Tibial artery (tissue), 4 donors: ENCODE measurements around the gene MARVELD1.

Experiments
- DNase-seq, 2 donors: peaks; one replicate each; pipeline ENCODE4 v3.0.0-alpha.2; 2019
- H3K27ac ChIP-seq, 2 donors: fragments of 200-600 bp; sonication (generic) in 1 of 2; 1 replicate in 1 of 2; 2 replicates in 1 of 2; pipeline ENCODE4 v1.5.1; 2018 to 2019; ENCODE audit warnings: mild to moderate bottlenecking in 1 of 2
- H3K27me3 ChIP-seq, 2 donors: fragments of 200-600 bp; sonication (generic) in 1 of 2; one replicate each; pipeline versions ENCODE4 v1.5.1 to v1.6.0; 2016 to 2019
- H3K36me3 ChIP-seq, 3 donors: fragments of 200-600 bp; sonication (generic) in 2 of 3; one replicate each; pipeline ENCODE4 v1.5.1; 2016 to 2019; ENCODE audit warnings: mild to moderate bottlenecking in 2 of 3
- H3K4me1 ChIP-seq, 4 donors: fragments of 200-600 bp; sonication (generic) in 2 of 4; 1 replicate in 3 of 4; 2 replicates in 1 of 4; pipeline ENCODE4 v1.5.1; 2016 to 2019
- H3K4me3 ChIP-seq, 2 donors: fragments of 200-600 bp; sonication (generic) in 1 of 2; 1 replicate in 1 of 2; 2 replicates in 1 of 2; pipeline ENCODE4 v1.5.1; 2018 to 2019; ENCODE audit warnings: mild to moderate bottlenecking in 2 of 2
- H3K9me3 ChIP-seq, 3 donors: fragments of 200-600 bp; sonication (generic) in 1 of 3; one replicate each; pipeline ENCODE4 v1.5.1; 2016 to 2019
- CTCF ChIP-seq, 2 experiments: fragments of 200-600 bp in 1 of 2; fragments of 450-650 bp in 1 of 2; IDR thresholded peaks; one replicate each; pipeline ENCODE4 v1.5.1; 2017 to 2019; ENCODE audit warnings: antibody characterized with exemption in 2 of 2, mild to moderate bottlenecking in 1 of 2, moderate library complexity in 1 of 2
- intact Hi-C: fragments of 100-400 bp; cut with DNase I; formaldehyde crosslinking; loops from one replicate; pipeline ENCODE4 v1.15.0; 2023; ENCODE audit warnings: low total_unique reads

MARVELD1 gene

DNA sequence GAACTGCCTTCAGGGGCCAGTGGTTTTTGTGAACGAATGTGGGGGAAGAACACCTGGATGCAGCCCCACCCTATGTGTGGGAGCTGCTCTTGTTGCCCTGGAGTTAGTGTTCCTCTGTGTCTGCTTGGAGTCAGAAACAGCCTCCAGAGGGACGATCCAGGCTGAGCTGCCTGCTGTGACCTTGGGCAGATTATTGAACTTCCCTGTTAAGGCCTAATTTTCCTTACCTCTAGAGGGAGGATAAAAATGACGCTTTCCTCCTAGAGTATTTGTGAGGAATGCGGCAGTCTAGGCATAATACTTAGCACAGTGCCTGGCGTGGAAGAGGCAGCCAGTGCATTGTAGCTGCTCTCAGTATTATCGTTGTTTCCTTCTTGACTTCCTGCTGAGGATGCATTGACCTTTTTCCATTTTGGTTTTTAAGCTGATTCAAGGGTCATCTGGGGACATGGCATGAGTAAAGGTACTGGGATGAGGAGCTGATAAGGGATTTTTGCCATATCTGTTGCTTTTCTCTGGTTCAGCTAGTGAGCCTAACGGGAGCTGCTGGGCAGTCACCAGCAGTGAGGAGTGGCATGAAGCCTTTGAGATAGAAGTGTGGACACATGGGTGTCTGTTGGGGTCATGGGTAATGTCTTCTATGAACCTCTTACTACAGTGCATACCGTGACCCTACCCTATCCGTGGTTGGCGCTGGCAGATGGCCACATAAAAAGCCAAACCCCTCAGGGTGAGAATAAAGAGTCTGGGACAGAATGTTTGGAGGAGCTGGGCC is 29.8 kb downstream of the MARVELD1 start:
- H3K27ac ChIP-seq: no peak overlapping the region
- H3K36me3 ChIP-seq: peaks cover 55 to 69% (median 67%) of the 10 kb centered on the region in 3 donors
- no peaks in the 10 kb centered on the region for H3K9me3 ChIP-seq
- no peak overlapping the region for H3K4me3 ChIP-seq
- H3K27me3 ChIP-seq: no peaks in the 10 kb centered on the region
- intact Hi-C loops: no loop called here
- peaks cover 0 to 18% (median 8%) of the 10 kb centered on the region in 4 donors for H3K4me1 ChIP-seq
- TF ChIP-seq CTCF (IDR thresholded peaks at IDR 0.05): no peak
- DNase-seq: no peak

GRCh38 chr10:97744405-97745035 is 31.0 kb downstream of the MARVELD1 start:
- Histone ChIP-seq H3K27me3 (no peaks in the 10 kb centered on the region), H3K4me1 (peaks cover 0 to 9% (median 4%) of the 10 kb centered on the region in 4 donors), H3K9me3 (no peaks in the 10 kb centered on the region), H3K36me3 (peaks cover 66 to 79% (median 67%) of the 10 kb centered on the region in 3 donors), H3K4me3 (no peak overlapping the region), H3K27ac (no peak overlapping the region)
- TF ChIP-seq CTCF (IDR thresholded peaks at IDR 0.05): no peak
- no peak for DNase-seq
- intact Hi-C loops: no loop called here

GRCh38 chr10:97747573-97747972 is 34.0 kb downstream of the MARVELD1 start:
- no peak for DNase-seq
- H3K9me3 ChIP-seq: no peaks in the 10 kb centered on the region
- no peak for TF ChIP-seq CTCF (IDR thresholded peaks at IDR 0.05)
- H3K27me3 ChIP-seq: no peaks in the 10 kb centered on the region
- no peak overlapping the region for H3K4me3 ChIP-seq
- H3K36me3 ChIP-seq: peaks cover 82 to 96% (median 84%) of the 10 kb centered on the region in 3 donors
- no peak overlapping the region for H3K27ac ChIP-seq
- no peaks in the 10 kb centered on the region for H3K4me1 ChIP-seq
- intact Hi-C loops: no loop called here

GRCh38 chr10:97748116-97748515 is 34.6 kb downstream of the MARVELD1 start:
- TF ChIP-seq CTCF (IDR thresholded peaks at IDR 0.05): no peak
- Histone ChIP-seq H3K4me3 (no peak overlapping the region), H3K27ac (no peak overlapping the region), H3K4me1 (no peaks in the 10 kb centered on the region), H3K27me3 (no peaks in the 10 kb centered on the region), H3K36me3 (peaks cover 83 to 96% (median 84%) of the 10 kb centered on the region in 3 donors), H3K9me3 (no peaks in the 10 kb centered on the region)
- no peak for DNase-seq
- intact Hi-C loops: no loop called here

DNA sequence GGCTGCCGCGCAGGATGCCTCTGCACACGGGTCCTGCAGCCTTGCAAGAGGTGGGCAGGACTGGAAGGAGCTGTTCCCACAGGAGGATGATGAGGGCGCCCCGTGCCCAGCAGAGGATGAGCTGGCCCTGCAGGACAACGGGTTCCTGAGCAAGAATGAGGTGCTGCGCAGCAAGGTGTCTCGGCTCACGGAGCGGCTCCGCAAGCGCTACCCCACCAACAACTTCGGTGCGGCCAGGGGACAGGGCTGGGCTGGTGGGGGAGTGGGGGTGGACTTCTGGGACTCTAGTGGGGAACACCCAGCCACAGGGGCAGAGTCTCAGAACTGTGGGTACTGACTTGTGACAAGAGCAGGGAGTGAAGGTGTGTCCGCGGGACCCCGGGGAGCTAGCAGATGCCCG is 39.4 kb downstream of the MARVELD1 start:
- no peak for DNase-seq
- no peak overlapping the region for H3K4me3 ChIP-seq
- H3K4me1 ChIP-seq: no peaks in the 10 kb centered on the region
- no peak for TF ChIP-seq CTCF (IDR thresholded peaks at IDR 0.05)
- no peaks in the 10 kb centered on the region for H3K27me3 ChIP-seq
- intact Hi-C loops: no loop called here
- peaks cover 95 to 99% (median 97%) of the 10 kb centered on the region in 3 donors for H3K36me3 ChIP-seq
- H3K27ac ChIP-seq: no peak overlapping the region
- no peaks in the 10 kb centered on the region for H3K9me3 ChIP-seq
